COLO829 (cell line): ENCODE measurements around the gene PRRC2B.
"Not testable (repeated sequence)": the region's sequence is repeated elsewhere in the genome, so short reads cannot be mapped to it uniquely, and the experiment has no call there.

Experiments used
- DNase-seq: peaks from one replicate; pipeline ENCODE4 v3.0.0; 2012; ENCODE audit warnings: low spot score

Gene PRRC2B

DNA sequence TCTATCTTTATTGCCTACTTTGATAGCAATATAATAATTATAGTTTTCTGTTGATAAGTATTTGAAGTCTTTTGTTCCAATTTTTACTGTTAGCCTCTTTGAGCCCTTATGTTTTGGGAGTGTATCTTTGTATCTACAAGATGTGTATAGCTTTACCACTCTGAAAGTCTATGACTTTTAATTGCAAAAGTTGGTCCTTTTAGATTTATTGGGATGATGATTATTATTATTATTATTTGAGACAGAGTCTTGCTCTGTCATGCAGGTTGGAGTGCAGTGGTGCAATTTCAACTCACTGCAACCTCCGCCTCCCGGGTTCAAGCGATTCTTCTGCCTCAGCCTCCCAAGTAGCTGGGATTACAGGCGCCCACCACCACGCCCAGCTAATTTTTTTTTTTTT, 78.2 kb downstream of the PRRC2B start:
- not testable (repeated sequence) for DNase-seq

DNA sequence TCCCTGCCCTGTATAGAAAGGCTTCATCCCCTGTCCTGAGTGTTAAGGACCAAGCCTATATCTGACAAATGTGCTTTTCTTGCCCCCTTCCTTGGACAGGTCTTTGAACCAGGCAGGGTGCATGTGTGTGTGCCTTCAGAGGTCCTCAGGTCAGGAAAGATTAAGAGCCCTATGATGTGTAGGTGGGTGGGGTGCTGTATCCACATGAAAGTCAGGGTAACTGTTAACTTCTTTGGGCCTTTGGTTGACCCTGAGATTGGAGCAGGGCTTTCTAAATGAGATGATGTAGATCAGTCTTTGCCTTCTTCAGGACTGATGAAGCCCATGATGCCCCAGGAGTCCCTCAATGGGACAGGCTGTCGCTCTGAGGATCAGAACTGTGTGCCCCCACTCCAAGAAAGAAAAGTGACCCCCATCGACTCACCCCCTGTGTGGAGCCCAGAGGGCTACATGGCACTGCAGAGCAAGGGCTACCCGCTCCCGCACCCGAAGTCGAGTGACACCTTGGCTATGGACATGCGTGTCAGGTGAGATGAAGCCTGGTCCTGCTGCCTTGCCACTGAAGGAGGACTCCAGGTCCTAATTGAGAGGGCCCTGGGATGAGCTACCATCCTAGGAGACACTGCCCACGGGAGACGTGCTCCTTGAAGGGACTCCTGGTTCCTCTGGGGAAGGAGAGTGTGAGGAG, 79.5 kb downstream of the PRRC2B start:
- DNase-seq, result no peak

DNA sequence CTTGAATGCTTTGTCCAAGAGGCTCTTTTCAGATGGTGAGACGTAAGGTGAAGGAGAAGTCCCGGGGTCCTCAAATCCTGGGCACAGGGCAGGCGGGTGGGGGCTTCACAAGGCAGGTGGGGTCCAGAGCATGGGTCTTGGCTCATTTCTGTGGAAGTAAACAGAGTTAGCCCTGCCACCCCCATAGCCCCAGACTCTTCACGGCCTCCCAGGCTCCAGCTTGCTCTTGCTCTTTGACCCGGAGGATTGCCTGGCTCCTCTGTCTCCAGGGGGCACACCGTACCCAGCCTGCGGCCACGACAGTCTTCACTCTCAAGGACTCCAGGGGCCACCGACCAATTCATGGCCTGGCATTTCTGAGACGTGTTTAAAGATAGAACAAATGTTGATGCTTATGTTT, 80.0 kb downstream of the PRRC2B start:
- DNase-seq, result no peak

DNA sequence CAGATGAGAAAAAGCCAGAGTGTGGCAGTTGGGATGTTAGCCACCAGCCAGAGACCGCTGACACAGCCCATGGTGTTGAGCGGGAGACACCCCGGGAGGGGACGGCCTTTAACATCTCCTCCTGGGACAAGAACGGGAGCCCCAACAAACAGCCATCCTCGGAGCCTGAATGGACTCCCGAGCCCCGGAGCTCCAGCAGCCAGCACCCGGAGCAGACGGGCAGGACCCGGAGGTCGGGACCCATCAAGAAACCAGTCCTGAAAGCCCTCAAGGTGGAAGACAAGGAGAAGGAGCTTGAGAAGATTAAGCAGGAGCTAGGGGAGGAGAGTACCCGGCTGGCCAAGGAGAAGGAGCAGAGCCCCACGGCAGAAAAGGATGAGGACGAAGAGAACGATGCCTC, 80.8 kb downstream of the PRRC2B start:
- no peak for DNase-seq

DNA sequence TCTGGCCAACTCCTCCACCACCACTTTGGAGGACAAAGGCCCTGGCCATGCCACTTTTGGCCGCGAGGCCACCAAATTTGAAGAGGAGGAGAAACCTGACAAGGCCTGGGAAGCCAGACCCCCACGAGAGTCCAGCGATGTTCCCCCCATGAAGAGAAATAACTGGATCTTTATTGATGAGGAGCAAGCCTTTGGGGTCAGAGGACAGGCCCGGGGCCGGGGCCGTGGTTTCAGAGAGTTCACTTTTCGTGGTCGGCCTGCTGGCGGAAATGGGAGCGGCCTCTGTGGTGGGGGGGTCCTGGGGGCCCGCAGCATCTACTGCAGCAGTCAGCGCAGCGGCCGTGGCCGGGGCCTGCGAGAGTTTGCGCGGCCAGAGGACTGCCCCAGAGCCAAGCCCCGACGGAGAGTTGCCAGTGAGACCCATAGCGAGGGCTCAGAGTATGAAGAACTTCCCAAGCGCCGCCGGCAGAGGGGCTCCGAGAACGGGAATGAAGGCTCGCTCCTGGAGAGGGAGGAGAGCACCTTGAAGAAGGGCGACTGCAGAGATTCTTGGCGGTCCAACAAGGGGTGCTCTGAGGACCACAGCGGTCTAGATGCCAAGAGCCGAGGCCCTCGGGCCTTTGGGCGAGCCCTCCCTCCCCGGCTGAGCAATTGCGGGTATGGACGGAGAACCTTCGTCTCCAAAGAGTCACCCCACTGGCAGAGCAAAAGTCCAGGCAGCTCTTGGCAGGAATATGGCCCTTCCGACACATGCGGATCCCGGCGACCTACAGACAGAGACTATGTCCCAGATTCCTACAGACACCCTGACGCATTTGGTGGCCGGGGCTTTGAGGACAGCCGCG, 81.4 kb downstream of the PRRC2B start:
- no peak for DNase-seq

DNA sequence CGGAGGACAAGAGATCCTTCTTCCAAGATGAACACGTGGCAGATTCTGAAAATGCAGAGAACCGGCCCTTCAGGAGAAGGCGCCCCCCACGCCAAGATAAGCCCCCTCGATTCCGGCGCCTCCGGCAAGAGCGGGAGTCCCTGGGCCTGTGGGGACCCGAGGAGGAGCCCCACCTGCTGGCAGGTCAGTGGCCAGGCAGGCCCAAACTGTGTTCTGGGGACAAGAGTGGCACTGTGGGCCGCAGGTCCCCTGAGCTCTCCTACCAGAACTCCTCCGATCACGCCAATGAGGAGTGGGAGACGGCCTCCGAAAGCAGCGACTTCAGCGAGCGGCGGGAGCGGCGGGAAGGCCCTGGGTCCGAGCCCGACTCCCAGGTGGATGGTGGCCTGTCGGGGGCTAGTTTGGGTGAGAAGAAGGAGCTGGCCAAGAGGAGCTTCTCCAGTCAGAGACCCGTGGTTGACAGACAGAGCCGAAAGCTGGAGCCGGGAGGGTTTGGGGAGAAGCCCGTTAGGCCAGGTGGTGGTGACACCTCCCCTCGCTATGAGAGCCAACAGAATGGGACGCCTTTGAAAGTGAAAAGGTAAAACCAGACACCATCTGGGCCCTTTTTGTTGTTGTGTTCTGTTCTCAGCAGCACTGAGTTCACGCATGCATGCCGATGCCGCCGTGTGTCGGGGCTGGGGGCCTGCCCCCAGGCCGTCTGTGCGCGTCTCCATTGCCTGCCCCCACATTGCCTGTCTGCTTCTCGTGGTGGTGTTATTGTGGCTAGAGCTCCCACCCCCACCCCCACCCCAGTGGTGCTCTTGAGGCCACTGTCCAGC, 82.3 kb downstream of the PRRC2B start:
- no peak for DNase-seq

DNA sequence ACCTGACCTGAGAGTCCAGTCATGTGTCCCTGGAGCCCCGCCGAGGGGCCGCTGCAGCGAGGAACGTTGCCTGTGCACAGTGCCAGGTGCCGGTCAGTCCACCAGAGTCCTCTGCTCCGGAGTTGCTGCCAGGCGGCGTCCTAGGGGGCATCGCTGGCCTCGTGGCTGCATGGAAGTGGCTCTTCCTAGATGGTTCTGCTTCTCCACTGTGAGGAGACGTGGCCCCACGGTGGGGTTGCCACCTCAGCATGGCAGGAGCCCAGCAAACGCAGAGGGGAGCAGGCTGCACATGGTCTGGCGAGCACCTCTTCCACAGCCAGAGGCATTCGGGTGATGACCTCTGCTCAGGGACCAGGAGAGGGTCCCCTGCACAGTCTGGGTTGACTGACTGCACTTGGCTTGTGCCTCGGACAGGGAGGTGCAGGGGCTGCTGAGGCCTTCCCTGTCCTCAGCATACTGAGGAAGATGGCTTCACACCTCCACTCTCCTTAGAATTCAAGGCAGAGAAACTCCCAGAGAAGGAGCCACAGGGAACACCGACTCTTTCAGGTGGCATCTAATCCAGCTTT, 83.0 kb downstream of the PRRC2B start:
- DNase-seq, result no peak

DNA sequence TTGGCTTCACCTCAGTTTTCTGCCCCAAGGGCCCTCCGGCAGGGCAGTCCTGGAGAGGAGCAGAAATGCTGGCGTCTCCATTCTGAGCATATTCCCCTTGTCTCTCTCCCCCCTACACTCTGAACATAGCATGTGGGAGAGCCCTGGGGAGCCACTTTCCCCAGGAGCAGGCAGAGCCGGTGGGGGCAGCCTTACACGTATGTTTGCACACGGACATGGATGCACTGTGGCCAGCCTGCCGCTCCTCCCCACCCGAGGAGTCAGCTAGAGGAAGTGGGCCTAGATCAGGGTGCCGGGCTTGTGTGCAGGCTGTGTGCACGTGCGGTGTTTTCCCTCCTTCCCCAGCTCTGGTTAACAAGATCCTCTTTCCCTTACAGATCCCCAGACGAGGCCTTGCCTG, 83.5 kb downstream of the PRRC2B start:
- no peak for DNase-seq

DNA sequence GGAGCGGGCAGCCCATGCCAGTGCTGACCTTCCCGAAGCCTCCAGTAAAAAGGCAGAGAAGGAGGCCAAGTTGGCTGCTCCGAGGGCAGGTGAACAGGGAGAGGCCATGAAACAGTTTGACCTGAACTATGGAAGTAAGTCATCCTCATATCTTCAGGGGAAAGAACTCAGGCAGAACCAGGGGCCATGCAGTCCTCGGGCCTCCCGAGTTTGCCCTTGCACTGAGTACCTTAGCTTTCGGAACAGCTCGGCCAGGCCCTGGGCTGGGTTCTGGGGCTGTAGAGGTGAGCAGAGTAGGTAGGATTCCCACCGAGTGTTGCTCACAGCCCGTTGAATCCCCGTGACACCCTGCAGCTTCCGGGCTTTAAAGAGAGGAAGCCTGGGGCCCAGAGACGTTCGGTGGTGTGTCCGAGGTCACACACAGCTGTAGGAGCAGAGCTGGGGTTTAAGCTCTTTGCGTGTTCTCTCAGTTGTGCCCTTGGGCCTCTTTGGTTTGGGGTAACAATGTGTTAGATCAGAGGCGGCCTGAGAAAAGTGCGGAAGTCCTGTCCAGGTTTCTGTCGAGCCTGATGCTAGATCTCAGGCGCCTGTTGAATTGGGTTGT, 84.0 kb downstream of the PRRC2B start:
- DNase-seq, result no peak

DNA sequence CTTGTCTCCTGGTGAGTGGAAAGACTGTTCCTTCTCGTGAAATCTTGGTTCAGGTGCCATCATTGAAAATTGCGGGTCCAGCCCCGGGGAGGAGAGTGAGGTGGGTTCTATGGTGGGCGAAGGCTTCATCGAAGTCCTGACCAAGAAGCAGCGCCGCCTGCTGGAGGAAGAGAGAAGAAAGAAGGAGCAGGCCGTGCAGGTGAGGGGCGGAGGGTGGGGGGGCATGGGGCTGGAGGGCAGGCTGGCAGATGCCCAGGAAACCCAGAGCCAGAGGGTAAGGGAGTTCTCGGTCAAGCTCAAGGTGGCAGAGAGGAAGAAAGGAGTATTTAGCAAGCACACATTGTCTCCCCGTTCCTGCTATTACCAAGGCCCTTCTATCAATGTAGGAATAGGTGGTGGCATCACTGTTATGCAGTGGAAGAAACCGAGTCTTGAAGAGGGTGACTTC, 84.6 kb downstream of the PRRC2B start:
- no peak for DNase-seq

DNA sequence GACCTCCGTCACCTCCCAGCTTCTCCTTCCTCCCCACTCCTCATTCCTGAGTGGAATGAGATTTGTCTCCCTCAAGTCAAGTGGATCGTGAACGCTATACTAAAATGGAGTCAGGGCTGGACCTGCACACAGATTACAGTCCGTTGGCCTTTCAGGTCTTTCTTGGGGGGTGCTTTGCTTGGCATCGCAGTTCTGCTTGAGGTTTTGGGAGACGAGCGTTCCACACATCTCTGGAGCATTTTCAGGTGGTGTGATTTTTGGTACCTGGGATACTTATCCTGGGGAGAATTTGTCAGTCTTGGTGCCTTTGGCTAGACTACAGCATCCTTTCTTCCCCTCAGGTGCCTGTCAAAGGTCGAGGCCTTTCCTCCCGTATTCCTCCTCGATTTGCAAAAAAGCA, 85.0 kb downstream of the PRRC2B start:
- no peak for DNase-seq

DNA sequence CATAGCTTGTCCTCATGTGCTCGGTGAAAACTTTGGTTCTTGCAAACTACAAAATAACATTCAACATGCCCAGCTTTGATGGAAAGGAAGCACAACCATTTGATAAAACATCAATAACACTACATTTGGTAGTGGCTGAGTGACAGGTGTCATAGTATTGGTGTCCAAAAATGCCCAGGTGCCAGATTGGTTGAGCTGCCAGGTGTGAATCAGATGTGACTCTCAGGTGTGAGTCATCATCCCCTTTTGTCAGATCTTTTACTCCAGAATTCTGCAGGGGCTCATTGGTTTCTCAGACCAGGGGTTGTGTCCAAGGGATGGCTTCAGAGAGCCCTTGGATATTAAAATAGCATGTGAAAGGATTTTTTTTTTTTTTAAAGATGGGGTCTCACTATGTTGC, 86.4 kb downstream of the PRRC2B start:
- no peak for DNase-seq

DNA sequence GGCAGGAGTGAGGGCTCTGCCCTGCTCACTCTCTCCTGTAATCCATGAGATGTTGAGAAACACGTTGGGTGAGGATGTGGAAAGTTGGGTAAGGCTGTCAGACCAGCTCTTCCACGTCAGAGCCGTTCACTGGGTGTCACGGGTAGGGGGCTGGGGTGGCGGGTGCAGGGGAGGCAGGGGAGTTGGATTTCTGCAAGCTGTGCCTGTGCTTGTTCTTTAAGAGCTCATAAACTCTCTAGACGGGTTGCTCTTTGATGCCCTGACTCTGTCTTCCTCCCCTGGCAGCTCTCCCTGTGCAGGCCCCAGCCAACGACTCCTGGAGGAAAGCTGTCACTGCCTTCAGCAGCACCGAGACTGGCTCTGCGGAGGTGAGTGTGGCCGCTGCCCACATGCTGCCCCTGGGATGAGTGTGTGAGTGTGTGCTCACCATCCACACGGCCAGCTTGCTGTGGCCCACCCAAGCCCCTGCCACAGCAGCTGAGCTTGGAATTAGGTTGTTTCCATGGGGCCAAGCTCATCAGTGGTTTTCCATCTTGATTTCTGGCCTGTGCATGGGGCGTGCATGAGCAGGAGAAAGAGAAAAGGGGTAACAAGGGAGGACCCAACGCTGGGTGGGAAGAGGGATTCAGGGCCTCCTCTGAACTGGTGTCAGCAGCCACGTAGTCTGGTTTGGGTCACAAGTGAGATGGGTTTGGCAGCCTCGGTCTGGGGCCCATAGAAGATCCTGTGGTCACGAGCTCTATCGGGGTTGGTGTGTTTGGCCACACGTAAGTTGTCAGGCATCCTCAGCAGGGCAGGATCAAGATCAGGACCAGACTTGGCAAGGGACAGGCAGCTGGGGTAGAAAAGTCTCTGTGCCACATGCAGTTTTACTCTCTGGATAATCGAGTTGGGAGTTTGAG, 87.8 kb downstream of the PRRC2B start:
- DNase-seq, result no peak

DNA sequence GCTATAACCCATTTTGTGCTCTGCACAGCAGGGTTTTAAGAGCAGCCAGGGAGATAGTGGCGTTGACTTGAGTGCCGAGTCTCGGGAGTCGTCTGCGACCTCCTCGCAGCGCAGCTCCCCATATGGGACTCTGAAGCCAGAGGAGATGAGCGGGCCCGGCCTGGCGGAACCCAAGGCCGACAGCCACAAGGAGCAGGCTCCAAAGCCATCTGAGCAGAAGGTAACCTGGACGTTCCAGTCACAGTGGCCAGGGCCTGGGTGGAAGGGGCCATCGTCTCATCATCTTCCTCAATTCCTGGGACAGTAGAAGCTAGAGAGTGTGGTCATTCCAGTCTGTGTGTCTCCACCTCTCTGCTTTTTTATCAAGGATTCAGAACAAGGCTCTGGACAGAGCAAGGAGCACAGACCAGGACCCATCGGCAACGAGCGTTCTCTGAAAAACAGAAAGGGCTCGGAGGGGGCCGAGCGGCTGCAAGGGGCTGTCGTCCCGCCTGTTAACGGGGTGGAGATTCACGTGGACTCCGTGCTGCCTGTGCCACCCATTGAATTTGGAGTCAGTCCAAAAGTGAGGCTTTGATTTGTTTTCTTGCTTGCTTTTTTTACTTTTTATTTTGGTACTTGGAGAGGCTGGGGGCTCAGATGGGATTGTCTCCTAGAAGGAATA, 88.6 kb downstream of the PRRC2B start:
- no peak for DNase-seq

DNA sequence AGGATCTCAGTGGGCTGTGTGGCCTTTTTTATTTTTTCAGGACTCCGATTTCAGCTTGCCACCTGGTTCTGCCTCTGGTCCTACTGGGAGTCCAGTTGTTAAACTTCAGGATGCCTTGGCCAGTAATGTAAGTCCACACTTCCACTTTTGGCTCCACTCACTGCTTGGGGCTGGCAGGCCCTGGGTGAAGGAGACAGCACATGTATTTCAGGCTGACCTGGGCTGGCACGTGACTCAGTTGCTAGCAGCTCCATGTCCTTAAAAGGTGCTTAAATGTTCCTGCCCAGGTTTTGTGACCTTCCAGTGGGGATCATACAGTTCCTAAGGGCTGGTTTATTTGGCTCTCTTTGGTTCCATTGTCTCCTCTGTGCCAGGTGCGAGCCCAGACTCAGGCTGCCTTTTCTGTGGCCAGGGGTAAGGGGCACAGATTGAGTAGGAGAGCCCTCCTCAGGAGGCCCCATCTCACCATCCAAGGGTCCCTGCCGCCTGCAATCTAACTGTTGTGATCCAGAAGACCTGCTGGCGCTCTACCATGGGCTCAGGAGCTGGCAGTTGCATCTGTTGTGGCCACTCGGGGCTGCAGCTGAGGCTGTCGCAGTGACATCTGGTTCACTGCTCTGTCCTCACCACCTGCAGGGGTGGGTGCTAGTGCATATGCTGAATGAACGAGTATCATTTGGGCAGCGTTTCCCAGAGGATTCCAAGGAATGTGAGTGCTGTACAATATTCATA, 89.6 kb downstream of the PRRC2B start:
- DNase-seq, result no peak

DNA sequence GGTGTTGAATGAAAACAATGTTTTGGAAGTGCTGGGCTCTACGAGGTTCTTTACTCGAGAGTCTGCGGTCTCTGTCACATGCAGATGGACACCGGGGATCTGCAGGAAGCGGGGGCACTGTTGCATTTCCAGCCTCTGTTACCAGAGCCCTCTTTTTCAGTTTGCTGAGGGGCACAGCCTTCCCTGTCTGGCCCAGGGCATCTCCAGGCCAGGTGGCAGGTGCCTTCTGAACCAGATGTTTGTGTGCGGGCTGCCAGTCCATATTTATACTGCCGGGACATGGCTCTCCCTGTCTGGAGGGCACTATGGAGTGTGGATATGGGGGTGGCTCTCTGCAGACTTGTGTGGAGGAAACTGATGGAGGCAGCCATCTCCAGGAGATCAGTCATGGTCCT, 90.2 kb downstream of the PRRC2B start:
- DNase-seq, result no peak

DNA sequence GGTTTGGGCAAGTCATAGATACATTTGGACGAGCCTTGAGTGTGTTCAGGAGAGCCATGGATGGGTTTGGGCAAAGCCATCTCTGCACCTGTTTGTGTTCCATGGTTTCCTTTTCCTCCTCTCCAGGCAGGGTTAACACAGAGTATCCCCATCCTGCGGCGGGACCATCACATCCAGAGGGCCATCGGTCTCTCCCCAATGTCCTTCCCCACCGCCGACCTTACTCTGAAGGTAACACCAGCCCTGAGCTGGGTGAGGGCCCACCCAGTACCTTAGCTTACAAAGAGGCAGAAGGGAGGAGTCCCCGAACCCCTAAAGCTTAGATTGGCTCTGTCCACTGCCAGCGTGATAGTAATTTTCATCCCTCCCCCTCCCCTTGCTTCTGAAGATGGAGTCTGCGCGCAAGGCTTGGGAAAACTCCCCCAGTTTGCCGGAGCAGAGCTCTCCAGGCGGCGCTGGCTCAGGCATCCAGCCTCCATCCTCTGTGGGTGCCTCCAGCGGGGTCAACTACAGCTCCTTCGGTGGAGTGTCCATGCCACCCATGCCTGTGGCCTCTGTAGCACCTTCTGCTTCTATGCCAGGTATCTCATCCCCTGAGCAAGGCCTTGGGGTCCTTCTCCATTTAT, 90.8 kb downstream of the PRRC2B start:
- no peak for DNase-seq

DNA sequence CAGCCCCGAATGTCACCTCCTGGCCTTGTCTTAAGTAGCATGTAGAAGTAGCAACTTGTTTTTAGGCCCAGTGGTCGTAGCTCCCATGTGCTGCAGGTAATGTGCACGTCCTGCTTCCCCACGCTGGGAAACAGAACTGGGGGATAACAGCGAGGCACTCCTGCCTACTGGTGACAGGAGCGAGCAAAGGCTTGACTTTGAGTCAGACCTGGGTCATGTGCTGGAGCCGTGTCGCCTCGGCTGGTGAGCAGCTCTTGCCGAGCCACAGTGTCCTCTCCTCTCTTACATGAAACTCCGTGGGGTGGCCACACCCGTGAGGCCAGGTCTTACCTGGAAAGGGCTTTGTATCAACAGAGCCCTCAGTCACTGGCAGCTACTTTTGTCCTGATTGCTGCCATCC, 91.3 kb downstream of the PRRC2B start:
- DNase-seq, result no peak

DNA sequence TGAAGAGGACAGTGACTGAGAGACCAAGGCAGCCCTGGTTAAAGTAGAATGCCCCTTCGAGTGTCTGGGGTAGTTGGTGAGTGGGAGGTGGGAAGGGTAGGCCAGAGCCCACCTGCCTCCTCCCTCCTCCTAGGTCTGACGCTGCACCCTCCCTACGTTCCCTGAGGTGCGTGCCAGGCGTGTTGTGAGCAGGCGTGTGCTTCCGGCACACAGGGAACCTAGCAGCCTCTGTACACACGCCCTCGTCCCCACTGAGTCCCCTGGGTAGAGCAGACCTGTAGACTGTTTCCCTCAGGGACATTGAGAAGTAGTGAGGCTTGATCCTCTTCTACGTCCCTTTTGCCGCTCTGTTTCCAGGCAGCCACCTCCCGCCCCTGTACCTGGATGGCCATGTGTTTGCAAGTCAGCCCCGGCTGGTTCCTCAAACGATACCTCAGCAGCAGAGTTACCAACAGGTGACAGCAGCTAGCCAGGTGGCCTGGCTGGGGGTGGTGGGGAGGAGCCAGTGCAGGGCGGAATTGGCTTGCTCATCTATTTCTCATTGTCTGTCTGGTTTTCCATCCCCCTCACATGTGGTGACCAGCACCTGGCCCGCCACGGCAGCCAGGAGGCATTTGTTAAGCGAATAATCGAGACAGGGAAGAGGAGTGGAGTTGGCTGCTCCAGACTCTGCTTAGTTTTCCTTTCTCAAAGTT, 92.0 kb downstream of the PRRC2B start:
- no peak for DNase-seq
